ENCODE results near the gene TPD52L1.
"Not testable (repeated sequence)": the region's sequence is repeated elsewhere in the genome, so short reads cannot be mapped to it uniquely, and the experiment has no call there.

Gene TPD52L1

GRCh38 chr6:125144822-125145221 lies 8.8 kb upstream of the TPD52L1 start:
- H3K4me1 ChIP-seq (ENCODE audit: control insufficient read depth, low read depth, low read length): no peaks in the 10 kb centered on the region
- H3K9me3 ChIP-seq (ENCODE audit: control insufficient read depth, low read depth, low read length): no peaks in the 10 kb centered on the region
- no peak overlapping the region for H3K27ac ChIP-seq (ENCODE audit: low read length)
- no peak overlapping the region for H3K4me3 ChIP-seq (ENCODE audit: low read length)
- no peak overlapping the region for H3K9ac ChIP-seq (ENCODE audit: low read length)
- H3K36me3 ChIP-seq (ENCODE audit: control insufficient read depth, low read depth, low read length): no peaks in the 10 kb centered on the region
- no peaks in the 10 kb centered on the region for H3K27me3 ChIP-seq (ENCODE audit: control insufficient read depth, insufficient read depth, low read length)

GRCh38 chr6:125149256-125150144 lies 4.1 kb upstream of the TPD52L1 start:
- Histone ChIP-seq H3K36me3 (ENCODE audit: control insufficient read depth, low read depth, low read length) (no peaks in the 10 kb centered on the region), H3K27me3 (ENCODE audit: control insufficient read depth, insufficient read depth, low read length) (peaks cover 17% of the 10 kb centered on the region), H3K4me3 (ENCODE audit: low read length) (no peak overlapping the region), H3K9me3 (ENCODE audit: control insufficient read depth, low read depth, low read length) (no peaks in the 10 kb centered on the region), H3K9ac (ENCODE audit: low read length) (no peak overlapping the region), H3K4me1 (ENCODE audit: control insufficient read depth, low read depth, low read length) (no peaks in the 10 kb centered on the region), H3K27ac (ENCODE audit: low read length) (no peak overlapping the region)

- H3K9ac ChIP-seq (ENCODE audit: low read length): no peak overlapping the region
- no peaks in the 10 kb centered on the region for H3K9me3 ChIP-seq (ENCODE audit: control insufficient read depth, low read depth, low read length)
- H3K4me1 ChIP-seq (ENCODE audit: control insufficient read depth, low read depth, low read length): no peaks in the 10 kb centered on the region
- no peaks in the 10 kb centered on the region for H3K36me3 ChIP-seq (ENCODE audit: control insufficient read depth, low read depth, low read length)
- H3K4me3 ChIP-seq (ENCODE audit: low read length): no peak overlapping the region
- no peak overlapping the region for H3K27ac ChIP-seq (ENCODE audit: low read length)
- H3K27me3 ChIP-seq (ENCODE audit: control insufficient read depth, insufficient read depth, low read length): peaks cover 35% of the 10 kb centered on the region
Observed at GRCh38 chr6:125151700-125152099, 1.9 kb upstream of the TPD52L1 start.

GRCh38 chr6:125154118-125154760 lies 666 bp downstream of the TPD52L1 start:
- Histone ChIP-seq H3K27ac (ENCODE audit: low read length) (no peak overlapping the region), H3K9me3 (ENCODE audit: control insufficient read depth, low read depth, low read length) (no peaks in the 10 kb centered on the region), H3K27me3 (ENCODE audit: control insufficient read depth, insufficient read depth, low read length) (peaks cover 35% of the 10 kb centered on the region), H3K4me3 (ENCODE audit: low read length) (peak overlapping the region; percentile 68), H3K4me1 (ENCODE audit: control insufficient read depth, low read depth, low read length) (no peaks in the 10 kb centered on the region), H3K36me3 (ENCODE audit: control insufficient read depth, low read depth, low read length) (no peaks in the 10 kb centered on the region), H3K9ac (ENCODE audit: low read length) (peak overlapping the region; percentile 19)

- no peak overlapping the region for H3K27ac ChIP-seq (ENCODE audit: low read length)
- peak overlapping the region; percentile 19 for H3K9ac ChIP-seq (ENCODE audit: low read length)
- no peaks in the 10 kb centered on the region for H3K9me3 ChIP-seq (ENCODE audit: control insufficient read depth, low read depth, low read length)
- H3K27me3 ChIP-seq (ENCODE audit: control insufficient read depth, insufficient read depth, low read length): peaks cover 35% of the 10 kb centered on the region
- peak overlapping the region; percentile 68 for H3K4me3 ChIP-seq (ENCODE audit: low read length)
- no peaks in the 10 kb centered on the region for H3K4me1 ChIP-seq (ENCODE audit: control insufficient read depth, low read depth, low read length)
- no peaks in the 10 kb centered on the region for H3K36me3 ChIP-seq (ENCODE audit: control insufficient read depth, low read depth, low read length)
Observed at GRCh38 chr6:125154761-125155135, 1.2 kb downstream of the TPD52L1 start.

- no peaks in the 10 kb centered on the region for H3K9me3 ChIP-seq (ENCODE audit: control insufficient read depth, low read depth, low read length)
- no peaks in the 10 kb centered on the region for H3K4me1 ChIP-seq (ENCODE audit: control insufficient read depth, low read depth, low read length)
- H3K9ac ChIP-seq (ENCODE audit: low read length): no peak overlapping the region
- H3K4me3 ChIP-seq (ENCODE audit: low read length): no peak overlapping the region
- H3K27ac ChIP-seq (ENCODE audit: low read length): no peak overlapping the region
- peaks cover 35% of the 10 kb centered on the region for H3K27me3 ChIP-seq (ENCODE audit: control insufficient read depth, insufficient read depth, low read length)
- H3K36me3 ChIP-seq (ENCODE audit: control insufficient read depth, low read depth, low read length): no peaks in the 10 kb centered on the region
Observed at GRCh38 chr6:125155344-125155743, 1.8 kb downstream of the TPD52L1 start.

GRCh38 chr6:125156496-125156895 lies 2.9 kb downstream of the TPD52L1 start:
- H3K4me1 ChIP-seq (ENCODE audit: control insufficient read depth, low read depth, low read length): no peaks in the 10 kb centered on the region
- no peak overlapping the region for H3K9ac ChIP-seq (ENCODE audit: low read length)

GRCh38 chr6:125157280-125157679 lies 3.7 kb downstream of the TPD52L1 start:
- Histone ChIP-seq H3K36me3 (ENCODE audit: control insufficient read depth, low read depth, low read length) (no peaks in the 10 kb centered on the region), H3K4me3 (ENCODE audit: low read length) (no peak overlapping the region), H3K27me3 (ENCODE audit: control insufficient read depth, insufficient read depth, low read length) (peaks cover 35% of the 10 kb centered on the region), H3K4me1 (ENCODE audit: control insufficient read depth, low read depth, low read length) (no peaks in the 10 kb centered on the region), H3K9me3 (ENCODE audit: control insufficient read depth, low read depth, low read length) (no peaks in the 10 kb centered on the region), H3K27ac (ENCODE audit: low read length) (no peak overlapping the region), H3K9ac (ENCODE audit: low read length) (no peak overlapping the region)

More at GRCh38 chr6:125156496-125156895, 2.9 kb downstream of the TPD52L1 start:
- H3K27ac ChIP-seq (ENCODE audit: low read length): no peak overlapping the region
- no peaks in the 10 kb centered on the region for H3K9me3 ChIP-seq (ENCODE audit: control insufficient read depth, low read depth, low read length)
- H3K36me3 ChIP-seq (ENCODE audit: control insufficient read depth, low read depth, low read length): no peaks in the 10 kb centered on the region
- H3K4me3 ChIP-seq (ENCODE audit: low read length): no peak overlapping the region
- H3K27me3 ChIP-seq (ENCODE audit: control insufficient read depth, insufficient read depth, low read length): peaks cover 35% of the 10 kb centered on the region

- Histone ChIP-seq H3K36me3 (ENCODE audit: control insufficient read depth, low read depth, low read length) (no peaks in the 10 kb centered on the region), H3K9ac (ENCODE audit: low read length) (no peak overlapping the region), H3K4me3 (ENCODE audit: low read length) (no peak overlapping the region)
Observed at GRCh38 chr6:125157725-125158124, 4.2 kb downstream of the TPD52L1 start.

GRCh38 chr6:125163339-125163738 lies 9.8 kb downstream of the TPD52L1 start:
- H3K4me3 ChIP-seq (ENCODE audit: low read length); H3K27ac ChIP-seq (ENCODE audit: low read length); H3K27me3 ChIP-seq (ENCODE audit: control insufficient read depth, insufficient read depth, low read length); H3K9ac ChIP-seq (ENCODE audit: low read length); H3K9me3 ChIP-seq (ENCODE audit: control insufficient read depth, low read depth, low read length); H3K36me3 ChIP-seq (ENCODE audit: control insufficient read depth, low read depth, low read length); H3K4me1 ChIP-seq (ENCODE audit: control insufficient read depth, low read depth, low read length): not testable (repeated sequence)

More at GRCh38 chr6:125157725-125158124, 4.2 kb downstream of the TPD52L1 start:
- peaks cover 35% of the 10 kb centered on the region for H3K27me3 ChIP-seq (ENCODE audit: control insufficient read depth, insufficient read depth, low read length)
- no peak overlapping the region for H3K27ac ChIP-seq (ENCODE audit: low read length)
- H3K9me3 ChIP-seq (ENCODE audit: control insufficient read depth, low read depth, low read length): no peaks in the 10 kb centered on the region
- H3K4me1 ChIP-seq (ENCODE audit: control insufficient read depth, low read depth, low read length): no peaks in the 10 kb centered on the region

GRCh38 chr6:125163811-125164210 lies 10.2 kb downstream of the TPD52L1 start:
- Histone ChIP-seq H3K27me3 (ENCODE audit: control insufficient read depth, insufficient read depth, low read length) (no peaks in the 10 kb centered on the region), H3K4me3 (ENCODE audit: low read length) (no peak overlapping the region), H3K27ac (ENCODE audit: low read length) (no peak overlapping the region), H3K9me3 (ENCODE audit: control insufficient read depth, low read depth, low read length) (no peaks in the 10 kb centered on the region), H3K9ac (ENCODE audit: low read length) (no peak overlapping the region), H3K4me1 (ENCODE audit: control insufficient read depth, low read depth, low read length) (no peaks in the 10 kb centered on the region), H3K36me3 (ENCODE audit: control insufficient read depth, low read depth, low read length) (no peaks in the 10 kb centered on the region)

Measured in iPS-18a (cell line).